IPS-NIHi7 (cell line): ENCODE measurements around the gene ZNF30.
"Not testable (repeated sequence)": the region's sequence is repeated elsewhere in the genome, so short reads cannot be mapped to it uniquely, and the experiment has no call there.

Source experiments
- DNase-seq: peaks from one replicate; pipeline ENCODE4 v3.0.0; 2012; ENCODE audit warnings: mixed read lengths; ENCODE audit errors: extremely low spot score

Gene ZNF30

DNA sequence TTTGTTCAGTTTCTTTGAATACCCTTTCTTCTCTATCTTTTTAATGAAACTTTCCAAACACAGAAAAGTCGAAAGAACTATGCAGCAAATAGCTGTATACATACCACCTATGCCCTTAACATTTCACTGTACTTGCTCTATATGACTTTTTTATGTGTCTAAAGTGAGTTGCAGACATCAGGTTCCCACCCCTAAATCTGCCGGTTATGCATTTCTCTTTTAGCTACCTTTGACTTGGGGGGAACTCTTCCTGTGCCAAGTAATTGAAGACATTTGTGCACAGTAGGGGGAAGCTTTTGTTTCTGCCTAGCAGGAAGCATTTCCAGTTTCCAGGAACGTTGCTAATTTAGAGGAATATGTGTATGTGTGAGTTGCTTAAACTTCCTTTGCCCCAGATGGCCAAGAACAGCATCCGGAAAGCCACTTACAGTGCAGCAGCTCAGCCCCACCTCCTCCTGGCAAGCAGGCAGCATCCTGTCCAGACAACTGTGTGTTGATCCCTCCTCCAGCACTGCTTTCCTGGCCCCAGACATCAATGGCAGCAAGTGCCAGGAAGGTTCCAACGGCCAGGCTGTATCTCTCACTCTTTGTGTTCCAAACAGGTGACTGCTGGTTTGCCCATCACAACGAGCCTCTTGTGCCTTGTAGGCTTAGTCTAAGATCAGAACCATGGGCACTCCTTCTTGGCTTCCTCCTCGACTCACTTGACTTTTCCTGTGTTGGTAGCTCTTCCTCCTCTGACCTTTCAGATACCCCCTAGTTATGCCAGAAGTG lies 58.7 kb downstream of the ZNF30 start:
- DNase-seq, result peak; percentile 62

DNA sequence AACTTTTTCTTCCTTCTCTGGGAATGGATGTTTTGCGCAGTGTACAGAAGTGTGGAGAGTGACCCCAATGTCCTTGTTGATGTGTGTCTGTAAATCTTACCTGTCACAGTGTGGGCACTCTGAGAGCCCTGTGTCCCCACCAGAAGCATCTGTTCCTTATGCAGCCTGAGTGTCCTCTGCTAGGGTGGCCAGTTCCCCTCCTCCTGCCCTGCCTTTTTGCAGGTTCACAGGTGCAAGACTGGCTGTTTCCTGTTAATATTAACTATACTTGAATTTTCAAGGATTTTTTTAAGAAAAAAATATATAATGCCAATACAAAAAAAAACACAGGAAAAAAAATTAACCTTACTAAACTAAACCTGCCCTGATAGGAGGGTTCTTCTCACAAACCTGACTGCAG lies 61.4 kb downstream of the ZNF30 start:
- no peak for DNase-seq

DNA sequence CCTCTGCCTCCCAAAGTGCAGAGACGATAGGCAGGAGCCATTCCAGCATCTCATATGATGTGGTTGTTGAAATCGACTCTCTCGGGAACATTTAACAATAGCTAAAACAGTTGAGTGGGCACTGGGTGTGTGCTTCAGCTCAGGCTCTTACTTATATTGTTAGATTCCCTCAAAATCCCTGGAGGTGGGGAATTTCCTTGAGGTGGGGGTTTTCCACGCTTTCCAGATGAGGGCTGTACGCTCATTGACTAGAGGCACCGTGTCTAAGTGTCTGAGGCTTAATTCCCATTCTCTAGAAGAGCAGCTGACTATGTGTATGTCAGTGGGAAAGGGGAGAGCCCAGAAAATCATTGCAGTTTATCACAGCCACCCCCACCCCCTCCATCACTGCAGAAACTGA lies 62.6 kb downstream of the ZNF30 start:
- no peak for DNase-seq

DNA sequence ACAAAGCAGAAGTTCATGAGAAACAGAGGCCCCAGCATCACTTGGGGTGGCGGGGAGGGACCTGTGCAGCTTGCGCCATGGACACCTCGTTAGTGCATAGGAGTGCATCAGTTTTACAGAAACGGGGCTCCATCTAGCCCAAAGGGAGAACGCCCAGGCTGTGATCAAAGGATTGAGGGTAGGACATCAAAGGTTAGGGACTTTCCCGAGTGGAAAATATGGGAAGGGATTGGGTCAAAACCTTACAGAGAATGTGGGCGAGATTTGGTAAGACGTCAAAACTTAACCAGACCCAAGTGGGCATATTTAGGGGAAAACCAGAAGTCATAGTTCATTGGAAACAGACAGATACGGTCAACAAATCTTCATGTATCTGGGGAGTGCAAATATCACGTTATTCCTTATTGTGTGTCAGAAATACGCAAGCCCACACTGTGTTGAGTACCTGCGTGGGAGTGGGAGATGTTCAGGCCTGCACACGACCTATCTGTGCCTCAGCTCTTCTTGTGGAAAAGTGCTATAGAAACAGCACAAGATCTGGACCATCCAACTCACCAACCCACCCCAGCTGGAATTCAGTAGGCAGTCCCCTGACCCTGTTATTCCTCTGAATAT lies 64.0 kb downstream of the ZNF30 start:
- DNase-seq, result no peak

DNA sequence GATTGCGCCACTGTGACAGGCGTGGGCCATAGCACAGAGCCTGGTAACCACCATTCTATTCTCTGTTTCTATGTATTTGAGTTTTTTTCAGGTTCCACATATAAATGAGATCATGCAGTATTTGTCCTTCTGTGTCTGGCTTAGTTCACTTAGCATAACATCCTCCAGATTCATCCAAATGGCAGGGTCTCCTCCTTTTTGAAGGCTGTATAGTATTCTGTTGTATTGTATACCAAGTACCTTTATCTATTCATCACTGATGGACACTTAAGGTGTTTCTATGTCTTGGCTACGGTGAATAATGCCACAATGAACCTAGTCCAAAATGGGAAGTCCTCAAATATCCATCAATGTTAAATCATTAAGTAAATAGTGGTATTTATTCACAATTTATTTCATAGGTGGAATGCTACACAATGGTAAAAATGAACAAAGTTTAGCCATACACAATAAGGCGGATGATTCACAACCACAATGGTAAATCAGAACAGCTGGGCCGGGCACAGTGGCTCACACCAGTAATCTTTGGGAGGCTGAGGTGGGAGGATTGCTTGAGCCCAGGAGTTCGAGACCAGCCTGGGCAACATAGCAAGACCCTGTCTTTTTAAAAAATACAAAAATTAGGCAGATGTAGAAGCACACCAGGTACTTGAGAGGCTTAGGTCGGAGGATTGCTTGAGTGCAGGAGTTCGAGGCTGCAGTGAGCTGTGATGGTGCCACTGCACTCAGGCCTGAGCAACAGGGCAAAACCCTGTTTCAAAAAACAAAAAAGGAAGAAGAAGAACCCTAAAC lies 65.0 kb downstream of the ZNF30 start:
- DNase-seq, result no peak

DNA sequence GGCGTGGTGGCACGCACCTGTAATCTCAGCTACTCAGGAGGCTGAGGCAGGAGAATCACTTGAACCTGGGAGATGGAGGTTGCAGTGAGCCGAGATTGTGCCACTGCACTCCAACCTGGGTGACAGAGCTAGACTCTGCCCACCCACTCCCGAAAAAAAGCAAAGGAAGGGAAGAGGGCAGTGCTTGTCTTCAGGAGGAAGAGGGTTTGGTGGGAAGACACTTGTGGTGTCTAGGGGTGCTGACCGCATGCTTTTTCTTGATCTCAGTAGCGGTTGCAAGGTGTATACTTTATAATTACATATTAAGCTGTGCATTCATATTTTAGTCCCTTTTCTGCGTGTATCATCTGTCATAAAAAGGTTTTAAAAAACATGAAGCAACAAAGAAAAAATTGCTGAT lies 65.9 kb downstream of the ZNF30 start:
- not testable (repeated sequence) for DNase-seq

DNA sequence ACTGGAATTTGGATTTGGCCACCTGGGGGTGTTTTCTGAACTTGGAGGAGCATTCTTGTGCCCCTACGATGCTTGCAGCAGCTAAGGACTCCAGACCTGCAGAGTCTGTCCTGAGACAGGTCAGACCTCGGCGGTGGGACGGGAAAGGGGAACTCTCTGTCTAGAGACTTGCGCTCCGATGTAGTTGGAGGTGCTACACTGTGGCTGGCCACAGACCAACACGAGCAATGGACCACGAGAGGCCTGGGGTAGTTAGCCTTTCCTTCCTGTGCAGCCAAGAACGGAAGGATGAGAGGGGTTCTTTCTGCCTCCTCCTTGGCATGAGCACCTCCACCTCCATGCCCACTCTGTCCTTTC lies 67.6 kb downstream of the ZNF30 start:
- DNase-seq, result no peak
